Neural cell (in vitro differentiated cells): ENCODE data around the gene PRELP.

Experiments used
- EP300 ChIP-seq: fragments of 450-650 bp; conservative IDR thresholded peaks from 2 replicates; pipeline ENCODE4 v1.6.1; 2014; ENCODE audit warnings: antibody characterized with exemption, mild to moderate bottlenecking, moderate library complexity; ENCODE audit not compliant: poor library complexity, severe bottlenecking
- EZH2 ChIP-seq: fragments of 200-600, 300-800 bp; shearing (Covaris generic), sonication (generic); IDR thresholded peaks from 2 replicates; pipeline ENCODE4 v1.6.1; 2014; ENCODE audit warnings: antibody characterized with exemption, low read length, borderline replicate concordance, mild to moderate bottlenecking; ENCODE audit not compliant: insufficient read depth, poor library complexity, severe bottlenecking
- POLR2AphosphoS5 ChIP-seq: IDR thresholded peaks from 2 replicates; pipeline ENCODE4 v1.6.1; 2012
- REST ChIP-seq: IDR thresholded peaks from 2 replicates; pipeline ENCODE4 v1.6.1; 2012; ENCODE audit warnings: borderline replicate concordance
- SMC3 ChIP-seq: fragments of 450-650 bp; conservative IDR thresholded peaks from 2 replicates; pipeline ENCODE4 v1.6.1; 2014; ENCODE audit warnings: antibody characterized with exemption, mild to moderate bottlenecking, moderate library complexity; ENCODE audit not compliant: poor library complexity
- TAF1 ChIP-seq: IDR thresholded peaks from 2 replicates; pipeline ENCODE4 v1.6.1; 2012; ENCODE audit warnings: low read depth
- TF ChIP-seq, protein P1 (sequence below): fragments of 450-650 bp; IDR thresholded peaks from 2 replicates; pipeline ENCODE4 v1.5.1; 2014; ENCODE audit warnings: antibody characterized with exemption, mild to moderate bottlenecking, moderate library complexity; ENCODE audit not compliant: poor library complexity, severe bottlenecking

DNA sequence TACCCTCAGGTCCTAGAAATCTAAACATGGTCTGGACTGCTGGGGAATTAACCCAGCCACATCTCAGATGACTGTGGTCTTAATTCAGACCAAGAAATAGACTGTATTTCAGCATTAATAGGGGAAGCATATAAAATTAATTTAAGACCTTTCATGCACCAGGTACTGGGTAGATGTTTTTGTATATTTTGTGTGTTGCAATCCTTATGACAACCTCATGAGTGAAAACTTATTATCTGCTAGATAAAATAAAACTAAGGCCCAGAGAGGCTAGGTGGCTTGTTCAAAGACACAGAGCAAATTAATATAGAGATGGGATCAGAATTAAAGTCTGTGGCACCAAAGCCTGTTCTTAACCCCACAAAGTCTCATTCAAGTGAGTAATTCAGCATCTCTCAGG is 58.4 kb downstream of the PRELP start:
- TF ChIP-seq REST (no peak), SMC3 (no peak), EZH2 (no peak), EP300 (no peak), POLR2AphosphoS5 (no peak), TAF1 (no peak)
- TF ChIP-seq, protein P1, sequence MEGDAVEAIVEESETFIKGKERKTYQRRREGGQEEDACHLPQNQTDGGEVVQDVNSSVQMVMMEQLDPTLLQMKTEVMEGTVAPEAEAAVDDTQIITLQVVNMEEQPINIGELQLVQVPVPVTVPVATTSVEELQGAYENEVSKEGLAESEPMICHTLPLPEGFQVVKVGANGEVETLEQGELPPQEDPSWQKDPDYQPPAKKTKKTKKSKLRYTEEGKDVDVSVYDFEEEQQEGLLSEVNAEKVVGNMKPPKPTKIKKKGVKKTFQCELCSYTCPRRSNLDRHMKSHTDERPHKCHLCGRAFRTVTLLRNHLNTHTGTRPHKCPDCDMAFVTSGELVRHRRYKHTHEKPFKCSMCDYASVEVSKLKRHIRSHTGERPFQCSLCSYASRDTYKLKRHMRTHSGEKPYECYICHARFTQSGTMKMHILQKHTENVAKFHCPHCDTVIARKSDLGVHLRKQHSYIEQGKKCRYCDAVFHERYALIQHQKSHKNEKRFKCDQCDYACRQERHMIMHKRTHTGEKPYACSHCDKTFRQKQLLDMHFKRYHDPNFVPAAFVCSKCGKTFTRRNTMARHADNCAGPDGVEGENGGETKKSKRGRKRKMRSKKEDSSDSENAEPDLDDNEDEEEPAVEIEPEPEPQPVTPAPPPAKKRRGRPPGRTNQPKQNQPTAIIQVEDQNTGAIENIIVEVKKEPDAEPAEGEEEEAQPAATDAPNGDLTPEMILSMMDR, result no peak
